Aorta (tissue), 5 donors: ENCODE data around the gene EVC2. TPM values are rescaled to one million over a fixed set of nuclear protein-coding genes. Genes with fewer than 3 reads are reported as not detected.
"Not testable (repeated sequence)": the region's sequence is repeated elsewhere in the genome, so short reads cannot be mapped to it uniquely, and the experiment has no call there.

Experiments
- ATAC-seq: fragments of 200-7000 bp; cut with Tn5 transposase; one replicate; pipeline ENCODE4 v1.9.1; 2022; ENCODE audit warnings: moderate library complexity; ENCODE audit not compliant: low FRiP score
- DNase-seq, 2 donors: peaks; one replicate each; pipeline ENCODE4 v3.0.0-alpha.2; 2020
- H3K27ac ChIP-seq, 2 donors: one replicate each; pipeline ENCODE4 v1.5.1; 2013; ENCODE audit warnings: low read length in 2 of 2, mild to moderate bottlenecking in 2 of 2, moderate library complexity in 2 of 2, control low read depth in 1 of 2, inconsistent platforms in 1 of 2, low read depth in 1 of 2
- H3K27me3 ChIP-seq, 2 donors: one replicate each; pipeline ENCODE4 v1.6.1; 2013; ENCODE audit warnings: control low read depth in 1 of 2, low read length in 1 of 2, mild to moderate bottlenecking in 1 of 2, moderate library complexity in 1 of 2; ENCODE audit not compliant: insufficient read depth in 2 of 2, control insufficient read depth in 1 of 2
- H3K36me3 ChIP-seq, 2 donors: one replicate each; pipeline ENCODE4 v1.6.1; 2013; ENCODE audit warnings: control low read depth in 1 of 2, low read length in 1 of 2, mild to moderate bottlenecking in 1 of 2; ENCODE audit not compliant: insufficient read depth in 2 of 2, control insufficient read depth in 1 of 2
- H3K4me1 ChIP-seq, 2 donors: one replicate each; pipeline ENCODE4 v1.6.1; 2013; ENCODE audit warnings: low read length in 2 of 2, control low read depth in 1 of 2, mild to moderate bottlenecking in 1 of 2, moderate library complexity in 1 of 2; ENCODE audit not compliant: insufficient read depth in 2 of 2, control insufficient read depth in 1 of 2
- H3K4me3 ChIP-seq, 2 donors: one replicate each; pipeline ENCODE4 v1.5.1; 2013; ENCODE audit warnings: low read length in 2 of 2, control low read depth in 1 of 2, mild to moderate bottlenecking in 1 of 2
- H3K9me3 ChIP-seq: one replicate; pipeline ENCODE4 v1.6.1; 2013; ENCODE audit warnings: mild to moderate bottlenecking, low read length; ENCODE audit not compliant: control insufficient read depth
- WGBS, 2 donors: extraction: QIAGEN DNeasy Blood & Tissue Kit; methylation state at CpG; one replicate each; pipeline ENCODE4 v1.1.7; 2013; 5-methylcytosine and 5-hydroxymethylcytosine counted together
- intact Hi-C, 2 donors: fragments of 100-400 bp; cut with DNase I; formaldehyde crosslinking; loops; one replicate each; pipeline versions ENCODE4 v1.14.2 to v1.15.0; 2022
- polyA plus RNA-seq, 2 donors: library from polyadenylated mRNA; stranded (reverse); fragments of 200-250 nt; gene quantifications; one replicate each; pipeline ENCODE4 v1.2.3, GENCODE V29; 2013
- total RNA-seq, 2 donors: library from RNA; stranded (reverse); fragmentation: NEBNext Ultra II Directional; extraction: Animal tissue kit (Norgen Biotek cat#: 25700); gene quantifications; one replicate each; pipeline ENCODE4 v1.2.1, GENCODE V29; 2021
- donor health status: healthy with polysubstance abuse.
- donor health status: Bipolar disorder and iron deficiency.
- donor health status: DM: no; HTN: no; CAD: no.
- donor health status: DM: no; HTN: no; CAD: no.
- donor health status: DM: yes; HTN: yes; CAD: no.

The EVC2 gene
- total and polyA plus RNA-seq, 4 donors: 2.1 to 16.0 (median 9.1) TPM

- no peak overlapping the region for H3K27ac ChIP-seq
- H3K4me1 ChIP-seq: peaks cover 0 to 2% of the 10 kb centered on the region in 2 donors
- intact Hi-C loops: no loop called here
- no peaks in the 10 kb centered on the region for H3K27me3 ChIP-seq
- no peak overlapping the region for H3K4me3 ChIP-seq
- WGBS, 2 donors: 24 to 38% methylated on average over 5 of the region's 5 CpGs
- no peaks in the 10 kb centered on the region for H3K9me3 ChIP-seq
- ATAC-seq (peak; percentile 17), DNase-seq (no peak)
- H3K36me3 ChIP-seq: peaks cover 3% of the 10 kb centered on the region in 2 donors
Measured at GRCh38 chr4:5734853-5735252, 26.5 kb upstream of the EVC2 start.

GRCh38 chr4:5732158-5732557 lies 23.8 kb upstream of the EVC2 start:
- no peak overlapping the region for H3K4me3 ChIP-seq
- H3K9me3 ChIP-seq: no peaks in the 10 kb centered on the region
- H3K36me3 ChIP-seq: peaks cover under 1 to 3% of the 10 kb centered on the region in 2 donors
- ATAC-seq (no peak), DNase-seq (no peak)
- H3K27me3 ChIP-seq: no peaks in the 10 kb centered on the region
- intact Hi-C loops: no loop called here
- H3K27ac ChIP-seq: no peak overlapping the region
- peaks cover 2 to 7% of the 10 kb centered on the region in 2 donors for H3K4me1 ChIP-seq
- WGBS, 2 donors: 92% methylated on average over 10 of the region's 10 CpGs

- Histone ChIP-seq H3K27ac (peak overlapping the region; percentile 54 to 85), H3K4me3 (no peak overlapping the region), H3K9me3 (no peaks in the 10 kb centered on the region), H3K27me3 (no peaks in the 10 kb centered on the region), H3K4me1 (peaks cover 2 to 7% of the 10 kb centered on the region in 2 donors), H3K36me3 (peaks cover 0 to 3% of the 10 kb centered on the region in 2 donors)
- peak; percentile 75 to 85 for DNase-seq
- WGBS, 2 donors: 40 to 49% methylated on average over 30 of the region's 30 CpGs
- peak; percentile 49 for ATAC-seq
- intact Hi-C loops: no loop called here
Measured at GRCh38 chr4:5730993-5731990, 22.9 kb upstream of the EVC2 start.

GRCh38 chr4:5730436-5730835 lies 22.1 kb upstream of the EVC2 start:
- H3K9me3 ChIP-seq: no peaks in the 10 kb centered on the region
- peaks cover 2 to 7% of the 10 kb centered on the region in 2 donors for H3K4me1 ChIP-seq
- peaks cover 0 to 3% of the 10 kb centered on the region in 2 donors for H3K36me3 ChIP-seq
- 59 to 60% methylated on average over 10 of the region's 10 CpGs for WGBS, 2 donors
- H3K27me3 ChIP-seq: no peaks in the 10 kb centered on the region
- ATAC-seq (no peak), DNase-seq (no peak)
- no peak overlapping the region for H3K4me3 ChIP-seq
- H3K27ac ChIP-seq: peak overlapping the region in 1 of 2 donors; percentile 54
- intact Hi-C loops: no loop called here

GRCh38 chr4:5728412-5728811 lies 20.1 kb upstream of the EVC2 start:
- H3K9me3 ChIP-seq, intact Hi-C loops, H3K27me3 ChIP-seq, H3K27ac ChIP-seq, DNase-seq, H3K36me3 ChIP-seq, ATAC-seq, H3K4me3 ChIP-seq, H3K4me1 ChIP-seq: not testable (repeated sequence)
- WGBS, 2 donors: 61 to 66% methylated on average over 2 of the region's 2 CpGs

GRCh38 chr4:5724377-5724776 lies 16.0 kb upstream of the EVC2 start:
- Histone ChIP-seq H3K9me3 (no peaks in the 10 kb centered on the region), H3K4me3 (no peak overlapping the region), H3K4me1 (peaks cover 0 to 7% of the 10 kb centered on the region in 2 donors), H3K27ac (no peak overlapping the region), H3K36me3 (peaks cover 0 to 3% of the 10 kb centered on the region in 2 donors), H3K27me3 (no peaks in the 10 kb centered on the region)
- DNase-seq (no peak), ATAC-seq (no peak)
- intact Hi-C loops: no loop called here
- 85 to 91% methylated on average over 7 of the region's 7 CpGs for WGBS, 2 donors

- Histone ChIP-seq H3K27ac (no peak overlapping the region), H3K9me3 (no peaks in the 10 kb centered on the region), H3K4me1 (peaks cover 0 to 3% of the 10 kb centered on the region in 2 donors), H3K27me3 (no peaks in the 10 kb centered on the region), H3K4me3 (no peak overlapping the region), H3K36me3 (peaks cover 0 to 3% of the 10 kb centered on the region in 2 donors)
- DNase-seq (no peak), ATAC-seq (no peak)
- intact Hi-C loops: no loop called here
- 47 to 51% methylated on average over 4 of the region's 4 CpGs for WGBS, 2 donors
Measured at GRCh38 chr4:5722328-5722727, 14.0 kb upstream of the EVC2 start.

GRCh38 chr4:5721923-5722322 lies 13.6 kb upstream of the EVC2 start:
- H3K4me3 ChIP-seq: no peak overlapping the region
- no peaks in the 10 kb centered on the region for H3K9me3 ChIP-seq
- peaks cover 0 to 3% of the 10 kb centered on the region in 2 donors for H3K4me1 ChIP-seq
- H3K27ac ChIP-seq: no peak overlapping the region
- no peak for DNase-seq
- peaks cover 0 to 3% of the 10 kb centered on the region in 2 donors for H3K36me3 ChIP-seq
- no peak for ATAC-seq
- whole genome bisulfite sequencing, 2 donors: 70% methylated on average over 5 of the region's 5 CpGs
- H3K27me3 ChIP-seq: no peaks in the 10 kb centered on the region
- intact Hi-C loops: no loop called here

GRCh38 chr4:5720980-5721379 lies 12.6 kb upstream of the EVC2 start:
- intact Hi-C loops: no loop called here
- H3K27me3 ChIP-seq: no peaks in the 10 kb centered on the region
- H3K4me1 ChIP-seq: peaks cover 0 to 3% of the 10 kb centered on the region in 2 donors
- ATAC-seq (no peak), DNase-seq (no peak)
- H3K4me3 ChIP-seq: no peak overlapping the region
- peaks cover 0 to 3% of the 10 kb centered on the region in 2 donors for H3K36me3 ChIP-seq
- H3K9me3 ChIP-seq: no peaks in the 10 kb centered on the region
- H3K27ac ChIP-seq: no peak overlapping the region
- WGBS, 2 donors: 70 to 82% methylated on average over 3 of the region's 3 CpGs
